ENCODE data around the gene GPR39.

Gene GPR39

GRCh38 chr2:132466428-132467028 lies 49.9 kb downstream of the GPR39 start:
- Histone ChIP-seq H4K20me1 (ENCODE audit: control insufficient read depth, insufficient read depth, low read depth, low read length) (no peaks in the 10 kb centered on the region), H3K4me2 (ENCODE audit: low read length) (no peak overlapping the region), H3K4me1 (ENCODE audit: control insufficient read depth, low read length) (no peaks in the 10 kb centered on the region), H3K9me2 (replicated peaks; ENCODE audit: control insufficient read depth, low read length) (no peaks in the 10 kb centered on the region), H3F3A (ENCODE audit: control insufficient read depth, insufficient read depth) (no peaks in the 10 kb centered on the region), H3K27ac (ENCODE audit: low read depth, low read length) (no peak overlapping the region), H3K27me3 (ENCODE audit: control insufficient read depth, low read length) (no peaks in the 10 kb centered on the region), H3K4me3 (ENCODE audit: low read length) (no peak overlapping the region), H3K79me2 (ENCODE audit: control insufficient read depth, low read length) (no peaks in the 10 kb centered on the region), H3K36me3 (ENCODE audit: control insufficient read depth, low read length) (no peaks in the 10 kb centered on the region), H3K9me3 (ENCODE audit: control insufficient read depth, insufficient read depth, low read length) (peaks cover 16% of the 10 kb centered on the region; the same call in 1 of the 2 replicates)
- TF ChIP-seq EZH2phosphoT487 (IDR thresholded peaks at IDR 0.05; ENCODE audit: borderline replicate concordance, low read length), result no peak
- no peak for TF ChIP-seq CTCF (IDR thresholded peaks at IDR 0.05; ENCODE audit: low read depth, low read length, poor library complexity, severe bottlenecking)

- Histone ChIP-seq H3K79me2 (ENCODE audit: control insufficient read depth, low read length) (no peaks in the 10 kb centered on the region), H3K27ac (ENCODE audit: low read depth, low read length) (no peak overlapping the region), H3F3A (ENCODE audit: control insufficient read depth, insufficient read depth) (no peaks in the 10 kb centered on the region), H4K20me1 (ENCODE audit: control insufficient read depth, insufficient read depth, low read depth, low read length) (no peaks in the 10 kb centered on the region), H3K4me2 (ENCODE audit: low read length) (no peak overlapping the region), H3K4me1 (ENCODE audit: control insufficient read depth, low read length) (no peaks in the 10 kb centered on the region), H3K36me3 (ENCODE audit: control insufficient read depth, low read length) (no peaks in the 10 kb centered on the region), H3K9me2 (replicated peaks; ENCODE audit: control insufficient read depth, low read length) (no peaks in the 10 kb centered on the region), H3K4me3 (ENCODE audit: low read length) (no peak overlapping the region), H3K9me3 (ENCODE audit: control insufficient read depth, insufficient read depth, low read length) (peaks cover 16% of the 10 kb centered on the region; the same call in 1 of the 2 replicates), H3K27me3 (ENCODE audit: control insufficient read depth, low read length) (no peaks in the 10 kb centered on the region)
- TF ChIP-seq EZH2phosphoT487 (IDR thresholded peaks at IDR 0.05; ENCODE audit: borderline replicate concordance, low read length) (no peak), CTCF (IDR thresholded peaks at IDR 0.05; ENCODE audit: low read depth, low read length, poor library complexity, severe bottlenecking) (no peak)
Observed at GRCh38 chr2:132468821-132469675, 52.4 kb downstream of the GPR39 start.

- TF ChIP-seq CTCF (IDR thresholded peaks at IDR 0.05; ENCODE audit: low read depth, low read length, poor library complexity, severe bottlenecking) (no peak), EZH2phosphoT487 (IDR thresholded peaks at IDR 0.05; ENCODE audit: borderline replicate concordance, low read length) (no peak)
- H4K20me1 ChIP-seq (ENCODE audit: control insufficient read depth, insufficient read depth, low read depth, low read length), result no peaks in the 10 kb centered on the region
- H3K4me1 ChIP-seq (ENCODE audit: control insufficient read depth, low read length), result no peaks in the 10 kb centered on the region
- no peaks in the 10 kb centered on the region for H3F3A ChIP-seq (ENCODE audit: control insufficient read depth, insufficient read depth)
- H3K9me2 ChIP-seq (replicated peaks; ENCODE audit: control insufficient read depth, low read length), result no peaks in the 10 kb centered on the region
- H3K4me3 ChIP-seq (ENCODE audit: low read length), result no peak overlapping the region
- H3K36me3 ChIP-seq (ENCODE audit: control insufficient read depth, low read length), result no peaks in the 10 kb centered on the region
- H3K9me3 ChIP-seq (ENCODE audit: control insufficient read depth, insufficient read depth, low read length), result peaks cover 13% of the 10 kb centered on the region; the same call in 1 of the 2 replicates
- no peaks in the 10 kb centered on the region for H3K27me3 ChIP-seq (ENCODE audit: control insufficient read depth, low read length)
- no peak overlapping the region for H3K27ac ChIP-seq (ENCODE audit: low read depth, low read length)
- no peaks in the 10 kb centered on the region for H3K79me2 ChIP-seq (ENCODE audit: control insufficient read depth, low read length)
- H3K4me2 ChIP-seq (ENCODE audit: low read length), result no peak overlapping the region
Observed at GRCh38 chr2:132470746-132471145, 54.1 kb downstream of the GPR39 start.
